Endothelial cell (in vitro differentiated cells): Measurements from ENCODE around the gene SORCS2. TPM values are rescaled to one million over a fixed set of nuclear protein-coding genes. Genes with fewer than 3 reads are reported as not detected.

Experiments
- DNase-seq: peaks from one replicate; pipeline ENCODE4 v3.0.0; 2021; ENCODE audit warnings: low spot score
- H3K27ac Mint-ChIP-seq: one replicate; pipeline ENCODE4 v1.8.0; 2021; ENCODE audit warnings: mixed read lengths, inconsistent platforms; ENCODE audit not compliant: unreplicated experiment
- H3K27me3 Mint-ChIP-seq: one replicate; pipeline ENCODE4 v1.8.0; 2021; ENCODE audit warnings: mild to moderate bottlenecking, moderate library complexity, mixed read lengths, inconsistent platforms; ENCODE audit not compliant: unreplicated experiment
- H3K36me3 Mint-ChIP-seq: one replicate; pipeline ENCODE4 v1.8.0; 2021; ENCODE audit warnings: mild to moderate bottlenecking, low read depth, mixed read lengths, inconsistent platforms; ENCODE audit not compliant: unreplicated experiment
- H3K4me1 Mint-ChIP-seq: one replicate; pipeline ENCODE4 v1.8.0; 2021; ENCODE audit warnings: mild to moderate bottlenecking, mixed read lengths, inconsistent platforms; ENCODE audit not compliant: unreplicated experiment
- H3K4me3 Mint-ChIP-seq: one replicate; pipeline ENCODE4 v1.8.0; 2021; ENCODE audit warnings: mild to moderate bottlenecking, mixed read lengths, inconsistent platforms; ENCODE audit not compliant: unreplicated experiment
- H3K9me3 Mint-ChIP-seq: one replicate; pipeline ENCODE4 v1.8.0; 2021; ENCODE audit warnings: mixed read lengths, inconsistent platforms; ENCODE audit not compliant: unreplicated experiment
- total RNA-seq: library from RNA; stranded (reverse); fragmentation: NEBNext Ultra II Directional; extraction: Animal tissue kit (Norgen Biotek cat#: 25700); gene quantifications from one replicate; pipeline ENCODE4 v1.2.1, GENCODE V29; 2021; ENCODE audit not compliant: unreplicated experiment
- TF ChIP-seq, protein P1 (sequence below): fragments of 200-600 bp; sonication (generic); IDR thresholded peaks from one replicate; pipeline ENCODE4 v1.5.0; 2021; ENCODE audit warnings: antibody characterized with exemption; ENCODE audit not compliant: unreplicated experiment

The SORCS2 gene
- total RNA-seq, 1 donor from 2014 or later, result 1.3 TPM

DNA sequence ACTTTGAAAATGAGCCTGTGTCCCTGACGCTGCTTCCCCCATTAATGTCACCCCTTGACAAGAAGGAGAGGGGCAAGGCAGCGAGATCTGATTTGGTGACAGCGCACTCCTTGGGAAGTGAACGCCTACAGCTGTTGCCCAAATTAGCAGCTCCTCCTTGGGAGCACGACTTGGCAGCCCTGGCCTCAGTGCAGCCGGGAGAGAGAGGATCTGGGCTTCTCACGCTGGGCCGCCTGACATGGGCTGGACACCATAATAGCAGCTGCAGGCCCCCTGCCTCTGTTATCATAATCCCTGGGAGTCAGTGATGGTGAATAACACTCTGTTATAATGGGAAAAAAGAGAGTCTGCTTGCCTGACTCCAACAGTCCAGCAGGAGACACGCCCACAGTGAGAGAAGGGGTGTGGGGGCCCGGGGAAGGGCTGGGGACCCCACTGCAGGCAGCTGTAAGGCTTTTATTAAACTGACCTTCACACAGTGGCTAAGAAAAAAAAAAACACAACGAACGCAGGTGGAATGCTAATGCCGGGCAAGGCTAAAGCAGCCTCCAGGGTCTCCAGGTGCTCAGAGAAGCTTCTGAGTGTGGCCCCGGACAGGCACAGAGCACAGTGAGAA is 169.1 kb downstream of the SORCS2 start:
- DNase-seq, result no peak
- TF ChIP-seq, protein P1, sequence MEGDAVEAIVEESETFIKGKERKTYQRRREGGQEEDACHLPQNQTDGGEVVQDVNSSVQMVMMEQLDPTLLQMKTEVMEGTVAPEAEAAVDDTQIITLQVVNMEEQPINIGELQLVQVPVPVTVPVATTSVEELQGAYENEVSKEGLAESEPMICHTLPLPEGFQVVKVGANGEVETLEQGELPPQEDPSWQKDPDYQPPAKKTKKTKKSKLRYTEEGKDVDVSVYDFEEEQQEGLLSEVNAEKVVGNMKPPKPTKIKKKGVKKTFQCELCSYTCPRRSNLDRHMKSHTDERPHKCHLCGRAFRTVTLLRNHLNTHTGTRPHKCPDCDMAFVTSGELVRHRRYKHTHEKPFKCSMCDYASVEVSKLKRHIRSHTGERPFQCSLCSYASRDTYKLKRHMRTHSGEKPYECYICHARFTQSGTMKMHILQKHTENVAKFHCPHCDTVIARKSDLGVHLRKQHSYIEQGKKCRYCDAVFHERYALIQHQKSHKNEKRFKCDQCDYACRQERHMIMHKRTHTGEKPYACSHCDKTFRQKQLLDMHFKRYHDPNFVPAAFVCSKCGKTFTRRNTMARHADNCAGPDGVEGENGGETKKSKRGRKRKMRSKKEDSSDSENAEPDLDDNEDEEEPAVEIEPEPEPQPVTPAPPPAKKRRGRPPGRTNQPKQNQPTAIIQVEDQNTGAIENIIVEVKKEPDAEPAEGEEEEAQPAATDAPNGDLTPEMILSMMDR, result no peak
- Mint-ChIP-seq H3K27me3 (peaks cover 2% of the 10 kb centered on the region), H3K27ac (no peak overlapping the region), H3K36me3 (no peaks in the 10 kb centered on the region), H3K4me1 (peaks cover 3% of the 10 kb centered on the region), H3K9me3 (no peaks in the 10 kb centered on the region), H3K4me3 (no peak overlapping the region)

DNA sequence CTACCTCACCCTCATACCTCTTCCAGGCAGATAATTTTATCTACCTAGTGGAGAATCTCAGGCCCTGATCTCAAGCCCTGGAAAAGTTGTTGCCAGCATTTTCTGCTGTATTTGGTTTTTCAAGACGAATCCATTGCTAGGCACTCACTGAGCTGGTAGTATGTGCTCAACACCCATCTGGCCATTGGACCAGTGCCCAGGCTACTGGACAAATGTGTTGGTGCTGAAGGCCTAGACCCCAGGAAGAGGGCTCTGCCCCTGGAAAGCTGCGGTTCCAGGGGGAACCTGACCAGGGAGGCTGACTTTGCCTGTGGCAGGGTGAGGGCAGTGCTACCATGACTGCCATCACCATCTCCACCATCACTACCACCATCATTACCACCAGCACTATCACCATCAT is 170.0 kb downstream of the SORCS2 start:
- peaks cover 10% of the 10 kb centered on the region for H3K4me1 Mint-ChIP-seq
- no peaks in the 10 kb centered on the region for H3K9me3 Mint-ChIP-seq
- TF ChIP-seq, protein P1, result no peak
- DNase-seq, result no peak
- H3K4me3 Mint-ChIP-seq, result no peak overlapping the region
- no peak overlapping the region for H3K27ac Mint-ChIP-seq
- H3K36me3 Mint-ChIP-seq, result no peaks in the 10 kb centered on the region
- H3K27me3 Mint-ChIP-seq, result peaks cover 2% of the 10 kb centered on the region

DNA sequence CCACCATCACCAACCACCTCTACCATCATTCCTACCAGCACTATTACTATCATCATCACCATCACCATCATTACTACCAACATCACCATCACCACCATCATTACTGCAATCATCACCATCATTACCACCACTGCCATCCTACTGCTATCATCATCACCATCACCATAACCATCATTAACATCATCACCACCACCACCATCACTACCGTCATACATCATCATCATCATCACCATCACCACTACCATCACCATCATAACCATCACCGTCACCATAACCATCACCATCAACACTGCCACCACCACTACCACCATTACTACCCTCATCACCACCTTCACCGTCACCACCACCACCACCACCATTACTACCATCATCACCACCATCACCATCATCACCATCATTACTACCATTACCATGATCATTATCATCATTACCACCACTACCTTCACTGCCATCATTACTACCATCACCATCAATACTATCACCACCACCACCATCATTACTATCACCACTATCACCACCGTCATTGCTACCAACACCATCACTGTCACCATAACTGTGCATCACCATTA is 170.6 kb downstream of the SORCS2 start:
- Mint-ChIP-seq H3K36me3 (no peaks in the 10 kb centered on the region), H3K4me1 (peaks cover 10% of the 10 kb centered on the region), H3K9me3 (no peaks in the 10 kb centered on the region), H3K27me3 (peaks cover 2% of the 10 kb centered on the region), H3K4me3 (no peak overlapping the region), H3K27ac (no peak overlapping the region)
- TF ChIP-seq, protein P1, result no peak
- DNase-seq, result no peak

DNA sequence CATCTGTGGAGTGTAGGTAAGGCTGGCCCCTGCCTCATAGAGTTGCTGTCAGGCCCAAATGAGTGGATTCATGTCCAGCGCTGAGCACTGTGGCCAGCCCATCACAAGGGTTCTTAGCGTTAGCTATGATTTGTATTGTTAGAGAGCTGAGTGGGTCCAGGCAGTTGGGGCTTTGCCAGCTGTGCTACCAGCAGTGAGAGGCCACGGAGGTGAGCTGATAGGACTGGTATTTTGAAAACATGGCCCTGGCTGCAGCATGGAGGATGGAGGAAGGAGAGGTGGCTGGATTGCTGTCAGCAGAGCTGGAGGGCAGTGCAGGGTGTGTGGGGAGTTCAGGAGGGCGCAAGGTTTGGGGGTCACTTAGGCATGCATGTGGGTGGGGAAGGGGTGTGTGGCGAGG is 172.6 kb downstream of the SORCS2 start:
- Mint-ChIP-seq H3K27me3 (peaks cover 3% of the 10 kb centered on the region), H3K4me1 (peaks cover 10% of the 10 kb centered on the region), H3K4me3 (no peak overlapping the region), H3K27ac (no peak overlapping the region), H3K9me3 (no peaks in the 10 kb centered on the region), H3K36me3 (no peaks in the 10 kb centered on the region)
- no peak for DNase-seq
- TF ChIP-seq, protein P1, result no peak

DNA sequence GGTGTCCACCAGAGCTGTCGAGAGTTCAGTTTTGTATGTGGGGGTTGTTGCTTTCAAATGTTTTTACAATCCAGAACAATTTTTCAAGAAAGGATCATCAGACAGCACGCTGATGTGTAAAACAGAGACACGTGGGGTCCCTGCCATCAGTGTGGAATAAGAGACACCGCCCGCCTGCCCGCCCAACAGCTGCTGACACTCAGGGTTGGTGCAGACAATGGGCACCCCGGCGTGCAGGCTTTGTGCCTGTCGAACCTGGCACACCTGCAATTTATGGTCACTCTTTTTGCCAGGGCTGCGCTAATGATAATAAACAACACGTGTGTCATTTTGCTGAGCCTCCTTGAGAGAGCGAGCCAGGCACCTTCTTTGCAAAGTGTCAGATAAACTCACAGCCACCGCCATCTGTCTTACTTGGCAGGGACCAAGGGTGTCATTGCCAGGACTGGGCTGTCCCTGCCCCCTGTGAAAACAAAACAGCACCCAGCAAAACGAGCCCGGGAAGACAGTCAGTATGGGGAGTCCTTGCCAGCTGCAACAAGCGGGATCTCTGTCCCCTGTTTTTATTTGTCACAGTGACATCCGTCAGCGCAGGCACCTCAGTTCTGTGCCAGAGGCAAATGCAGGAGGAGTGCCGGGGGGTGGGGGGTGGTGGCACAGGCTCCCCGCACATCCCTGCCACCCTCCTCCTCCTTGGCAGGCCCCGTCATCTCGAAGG is 173.3 kb downstream of the SORCS2 start:
- Mint-ChIP-seq H3K4me1 (peaks cover 10% of the 10 kb centered on the region), H3K27ac (no peak overlapping the region), H3K9me3 (no peaks in the 10 kb centered on the region), H3K27me3 (peaks cover 3% of the 10 kb centered on the region), H3K36me3 (no peaks in the 10 kb centered on the region), H3K4me3 (no peak overlapping the region)
- TF ChIP-seq, protein P1, result no peak
- DNase-seq, result no peak
